SK-N-SH (cell line): ENCODE results near the gene NCOA5. TPM values are rescaled to one million over a fixed set of nuclear protein-coding genes. Genes with fewer than 3 reads are reported as not detected.

Source experiments
- CTCF ChIA-PET: fragments of 300-600, 350-600 bp; formaldehyde crosslinking; extraction: SDS; loops from one replicate; lab custom pipeline; 2021; lab: Yijun Ruan, JAX
- POLR2A ChIA-PET: fragments of 350-600 bp; sonication (Branson Sonifier 250); formaldehyde crosslinking; extraction: SDS; loops from one replicate; lab custom pipeline; 2020; ENCODE audit warnings: antibody characterized with exemption, inconsistent platforms; lab: Yijun Ruan, JAX
- DNase-seq: peaks from one replicate; pipeline ENCODE4 v3.0.0; 2012
- H2AFZ ChIP-seq: fragments of 200-600 bp; sonication (generic); 2 replicates; pipeline ENCODE4 v1.8.1; 2016; ENCODE audit warnings: antibody characterized with exemption, mild to moderate bottlenecking, low read depth
- H3F3A ChIP-seq: fragments of 200-600 bp; sonication (generic); replicated peaks from 2 replicates; pipeline ENCODE3; 2016; ENCODE audit warnings: antibody characterized with exemption, mild to moderate bottlenecking; ENCODE audit not compliant: insufficient read depth
- H3K27ac ChIP-seq, 2 experiments: fragments of 200-500 bp in 1 of 2; fragments of 200-600 bp in 1 of 2; sonication (Bioruptor generic) in 1 of 2; sonication (generic), shearing (Covaris generic) in 1 of 2; 2 replicates each; pipeline versions ENCODE4 v1.5.1 to v1.6.1; 2014 to 2016; ENCODE audit warnings: low read depth in 2 of 2, inconsistent platforms in 1 of 2, low read length in 1 of 2, mild to moderate bottlenecking in 1 of 2, mixed read lengths in 1 of 2
- H3K27me3 ChIP-seq: fragments of 200-600 bp; sonication (generic), shearing (Covaris generic); 2 replicates; pipeline ENCODE4 v1.6.1; 2016; ENCODE audit warnings: mixed run types; ENCODE audit not compliant: insufficient read depth
- H3K36me3 ChIP-seq, 2 experiments: fragments of 200-500 bp in 1 of 2; fragments of 200-600 bp in 1 of 2; sonication (Bioruptor generic) in 1 of 2; sonication (generic) in 1 of 2; replicated peaks in 1 of 2; 2 replicates each; pipeline versions ENCODE3 to v1.5.1; 2014 to 2016; ENCODE audit warnings: low read length in 1 of 2, mild to moderate bottlenecking in 1 of 2; ENCODE audit not compliant: insufficient read depth in 2 of 2, control insufficient read depth in 1 of 2
- H3K4me1 ChIP-seq, 2 experiments: fragments of 200-500 bp in 1 of 2; fragments of 200-600 bp in 1 of 2; sonication (Bioruptor generic) in 1 of 2; sonication (generic), shearing (Covaris generic) in 1 of 2; 2 replicates each; pipeline versions ENCODE4 v1.5.1 to v1.6.1; 2014 to 2016; ENCODE audit warnings: low read depth in 1 of 2, low read length in 1 of 2, mixed run types in 1 of 2; ENCODE audit not compliant: insufficient read depth in 2 of 2, control insufficient read depth in 1 of 2
- H3K4me2 ChIP-seq: fragments of 200-600 bp; sonication (generic), shearing (Covaris generic); 2 replicates; pipeline ENCODE4 v1.6.1; 2017; ENCODE audit warnings: mixed run types
- H3K4me3 ChIP-seq, 2 experiments: fragments of 200-500 bp in 1 of 2; fragments of 200-600 bp in 1 of 2; sonication (Bioruptor generic) in 1 of 2; sonication (generic), shearing (Covaris generic) in 1 of 2; 2 replicates each; pipeline versions ENCODE4 v1.5.1 to v1.8.1; 2014 to 2016; ENCODE audit warnings: low read depth in 2 of 2, inconsistent platforms in 1 of 2, low read length in 1 of 2, mild to moderate bottlenecking in 1 of 2, mixed read lengths in 1 of 2, moderate library complexity in 1 of 2
- H3K79me2 ChIP-seq: fragments of 200-600 bp; sonication (generic); 2 replicates; pipeline ENCODE4 v1.8.1; 2017; ENCODE audit warnings: mild to moderate bottlenecking; ENCODE audit not compliant: insufficient read depth
- H3K9ac ChIP-seq: fragments of 200-600 bp; sonication (generic); 2 replicates; pipeline ENCODE4 v1.6.1; 2017; ENCODE audit warnings: mixed run types
- H3K9me2 ChIP-seq: fragments of 200-600 bp; sonication (generic); 2 replicates; pipeline ENCODE4 v1.6.1; 2017; ENCODE audit warnings: mixed run types
- H3K9me3 ChIP-seq: fragments of 200-600 bp; sonication (generic); 2 replicates; pipeline ENCODE4 v1.6.1; 2017; ENCODE audit warnings: mixed run types, mild to moderate bottlenecking, moderate library complexity
- H4K20me1 ChIP-seq: fragments of 200-600 bp; sonication (generic); 2 replicates; pipeline ENCODE4 v1.6.1; 2017; ENCODE audit warnings: mild to moderate bottlenecking, mixed run types; ENCODE audit not compliant: insufficient read depth
- CHD2 ChIP-seq: fragments of 150-350 bp; IDR thresholded peaks from 2 replicates; pipeline ENCODE4 v1.6.1; 2018; ENCODE audit warnings: low read length; ENCODE audit not compliant: partially characterized antibody
- ELF1 ChIP-seq: IDR thresholded peaks from 2 replicates; pipeline ENCODE4 v1.4.0; 2012
- EP300 ChIP-seq, 2 experiments: IDR thresholded peaks; 2 replicates each; pipeline versions ENCODE4 v1.4.0 to v1.6.1; 2012; ENCODE audit warnings: borderline replicate concordance in 1 of 2, low read depth in 1 of 2, low read length in 1 of 2
- FOSL2 ChIP-seq: IDR thresholded peaks from 2 replicates; pipeline ENCODE4 v1.4.0; 2012; ENCODE audit warnings: low read depth, mild to moderate bottlenecking, moderate library complexity, borderline replicate concordance
- FOXM1 ChIP-seq: IDR thresholded peaks from 2 replicates; pipeline ENCODE4 v1.4.0; 2012; ENCODE audit warnings: low read depth, mild to moderate bottlenecking
- GABPA ChIP-seq: IDR thresholded peaks from 2 replicates; pipeline ENCODE4 v1.4.0; 2012; ENCODE audit warnings: low read depth, mild to moderate bottlenecking
- NRF1 ChIP-seq: IDR thresholded peaks from 2 replicates; pipeline ENCODE4 v1.6.1; 2012; ENCODE audit warnings: low read depth, mild to moderate bottlenecking, low read length
- POLR2AphosphoS5 ChIP-seq: IDR thresholded peaks from 2 replicates; pipeline ENCODE4 v1.6.1; 2012; ENCODE audit warnings: low read depth, low read length
- RFX5 ChIP-seq: IDR thresholded peaks from 2 replicates; pipeline ENCODE4 v1.6.1; 2012; ENCODE audit warnings: mild to moderate bottlenecking, improper control_type of control experiment, low read length
- RXRA ChIP-seq: IDR thresholded peaks from 2 replicates; pipeline ENCODE4 v1.4.0; 2012; ENCODE audit warnings: low read depth, mild to moderate bottlenecking, borderline replicate concordance
- SIN3A ChIP-seq: IDR thresholded peaks from 2 replicates; pipeline ENCODE4 v1.6.1; 2012; ENCODE audit warnings: low read depth, mild to moderate bottlenecking, low read length, moderate library complexity, borderline replicate concordance
- TEAD4 ChIP-seq: IDR thresholded peaks from 2 replicates; pipeline ENCODE4 v1.4.0; 2012; ENCODE audit warnings: mild to moderate bottlenecking, borderline replicate concordance; ENCODE audit not compliant: insufficient read depth
- YY1 ChIP-seq: IDR thresholded peaks from 2 replicates; pipeline ENCODE4 v1.4.0; 2012; ENCODE audit warnings: low read depth, mild to moderate bottlenecking
- WGBS: methylation state at CpG from one replicate; pipeline ENCODE4 v1.1.6; 2017; ENCODE audit warnings: low lambda C conversion rate; 5-methylcytosine and 5-hydroxymethylcytosine counted together
- polyA plus RNA-seq, 3 experiments: library from polyadenylated mRNA; depleted of rRNA; stranded (reverse); fragments of >200 nt; gene quantifications; 2 replicates each; pipeline ENCODE4 v1.2.3, GENCODE V29; 2012
- TF ChIP-seq, protein P1 (sequence below): fragments of 200-600 bp; sonication (generic); IDR thresholded peaks from 2 replicates; pipeline ENCODE4 v1.6.1; 2017; ENCODE audit warnings: antibody characterized with exemption, mild to moderate bottlenecking, moderate library complexity
- TF ChIP-seq, protein P2 (sequence below): IDR thresholded peaks from 2 replicates; pipeline ENCODE4 v1.6.1; 2012; ENCODE audit warnings: mild to moderate bottlenecking, low read depth, low read length, moderate library complexity
- TF ChIP-seq, protein P3 (sequence below): fragments of 150-350 bp; IDR thresholded peaks from 2 replicates; pipeline ENCODE4 v1.6.1; 2016; ENCODE audit warnings: mild to moderate bottlenecking, low read depth, low read length

Gene NCOA5
- polyA plus RNA-seq, 1 of the 3 experiments (the other 2 are of a cell fraction) = 20.4 TPM

DNA sequence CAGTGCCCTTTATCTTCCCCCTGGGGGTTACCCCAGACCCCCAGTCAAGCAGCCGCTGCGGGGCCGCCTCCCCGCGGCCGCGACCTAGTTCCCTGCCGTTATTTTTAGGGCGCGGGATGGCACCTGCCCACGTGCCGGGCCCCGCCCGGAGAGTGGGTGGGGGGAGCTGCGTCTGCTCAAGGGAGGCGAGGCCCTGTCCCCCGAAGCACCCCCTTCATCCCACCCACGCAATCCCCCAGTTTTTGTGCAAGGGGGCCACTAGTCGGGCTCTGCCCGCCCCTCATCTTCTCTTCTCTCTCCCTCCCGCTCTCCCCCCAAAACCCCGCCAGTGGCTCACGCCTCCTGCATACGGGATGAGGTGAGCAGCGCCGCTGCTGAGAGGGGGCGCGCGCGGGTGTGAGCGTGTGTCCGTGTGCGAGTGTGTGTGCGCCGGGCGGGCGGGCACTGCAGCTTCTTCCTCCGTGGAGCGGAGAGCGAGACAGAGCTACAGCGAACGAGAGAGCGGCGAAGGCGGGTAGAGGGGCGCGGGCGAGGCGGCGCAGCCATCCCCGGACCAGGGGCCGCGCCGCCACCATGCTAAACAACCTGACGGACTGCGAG lies 60.9 kb downstream of the NCOA5 start, which contains the start of gene SLC12A5:
TSS of gene SLC12A5 (plus strand) at position 444 of the 600 bp plus-strand sequence. CDS start at position 574, 130 bp downstream.
- POLR2A ChIA-PET = interaction anchor here (0.7 kb wide), 1 partner anchor 11 kb away, joined by 3 read pairs; no protein-coding TSS in a partner anchor
- Histone ChIP-seq H3K4me1 (peaks cover 0 to 11% of the 10 kb centered on the region in 2 experiments; a peak in 1 of 4 replicates), H3F3A (no peaks in the 10 kb centered on the region), H3K9ac (no peak within 1 kb of the TSS), H3K4me2 (no peak within 1 kb of the TSS), H3K36me3 (no peaks in the 10 kb centered on the region), H3K27me3 (peaks cover 41% of the 10 kb centered on the region), H3K27ac (no peak within 1 kb of the TSS), H3K79me2 (no peaks in the 10 kb centered on the region), H3K4me3 (peak within 1 kb of the TSS in 1 of 2 experiments; percentile 3; a peak in 1 of 4 replicates), H3K9me3 (no peaks in the 10 kb centered on the region), H3K9me2 (no peaks in the 10 kb centered on the region), H2AFZ (no peak within 1 kb of the TSS), H4K20me1 (peaks cover 13% of the 10 kb centered on the region)
- no peak for DNase-seq
- no peak for TF ChIP-seq RFX5
- no peak for TF ChIP-seq RXRA
- no peak for TF ChIP-seq GABPA
- TF ChIP-seq, protein P1, sequence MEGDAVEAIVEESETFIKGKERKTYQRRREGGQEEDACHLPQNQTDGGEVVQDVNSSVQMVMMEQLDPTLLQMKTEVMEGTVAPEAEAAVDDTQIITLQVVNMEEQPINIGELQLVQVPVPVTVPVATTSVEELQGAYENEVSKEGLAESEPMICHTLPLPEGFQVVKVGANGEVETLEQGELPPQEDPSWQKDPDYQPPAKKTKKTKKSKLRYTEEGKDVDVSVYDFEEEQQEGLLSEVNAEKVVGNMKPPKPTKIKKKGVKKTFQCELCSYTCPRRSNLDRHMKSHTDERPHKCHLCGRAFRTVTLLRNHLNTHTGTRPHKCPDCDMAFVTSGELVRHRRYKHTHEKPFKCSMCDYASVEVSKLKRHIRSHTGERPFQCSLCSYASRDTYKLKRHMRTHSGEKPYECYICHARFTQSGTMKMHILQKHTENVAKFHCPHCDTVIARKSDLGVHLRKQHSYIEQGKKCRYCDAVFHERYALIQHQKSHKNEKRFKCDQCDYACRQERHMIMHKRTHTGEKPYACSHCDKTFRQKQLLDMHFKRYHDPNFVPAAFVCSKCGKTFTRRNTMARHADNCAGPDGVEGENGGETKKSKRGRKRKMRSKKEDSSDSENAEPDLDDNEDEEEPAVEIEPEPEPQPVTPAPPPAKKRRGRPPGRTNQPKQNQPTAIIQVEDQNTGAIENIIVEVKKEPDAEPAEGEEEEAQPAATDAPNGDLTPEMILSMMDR = no peak
- TF ChIP-seq FOSL2 = no peak
- TF ChIP-seq EP300 (IDR thresholded peaks at IDR 0.05; ENCODE audit: borderline replicate concordance in 1 of 2, low read depth in 1 of 2, low read length in 1 of 2) = no peak
- no peak for TF ChIP-seq NRF1
- TF ChIP-seq TEAD4 = no peak
- TF ChIP-seq FOXM1 = no peak
- TF ChIP-seq, protein P2, sequence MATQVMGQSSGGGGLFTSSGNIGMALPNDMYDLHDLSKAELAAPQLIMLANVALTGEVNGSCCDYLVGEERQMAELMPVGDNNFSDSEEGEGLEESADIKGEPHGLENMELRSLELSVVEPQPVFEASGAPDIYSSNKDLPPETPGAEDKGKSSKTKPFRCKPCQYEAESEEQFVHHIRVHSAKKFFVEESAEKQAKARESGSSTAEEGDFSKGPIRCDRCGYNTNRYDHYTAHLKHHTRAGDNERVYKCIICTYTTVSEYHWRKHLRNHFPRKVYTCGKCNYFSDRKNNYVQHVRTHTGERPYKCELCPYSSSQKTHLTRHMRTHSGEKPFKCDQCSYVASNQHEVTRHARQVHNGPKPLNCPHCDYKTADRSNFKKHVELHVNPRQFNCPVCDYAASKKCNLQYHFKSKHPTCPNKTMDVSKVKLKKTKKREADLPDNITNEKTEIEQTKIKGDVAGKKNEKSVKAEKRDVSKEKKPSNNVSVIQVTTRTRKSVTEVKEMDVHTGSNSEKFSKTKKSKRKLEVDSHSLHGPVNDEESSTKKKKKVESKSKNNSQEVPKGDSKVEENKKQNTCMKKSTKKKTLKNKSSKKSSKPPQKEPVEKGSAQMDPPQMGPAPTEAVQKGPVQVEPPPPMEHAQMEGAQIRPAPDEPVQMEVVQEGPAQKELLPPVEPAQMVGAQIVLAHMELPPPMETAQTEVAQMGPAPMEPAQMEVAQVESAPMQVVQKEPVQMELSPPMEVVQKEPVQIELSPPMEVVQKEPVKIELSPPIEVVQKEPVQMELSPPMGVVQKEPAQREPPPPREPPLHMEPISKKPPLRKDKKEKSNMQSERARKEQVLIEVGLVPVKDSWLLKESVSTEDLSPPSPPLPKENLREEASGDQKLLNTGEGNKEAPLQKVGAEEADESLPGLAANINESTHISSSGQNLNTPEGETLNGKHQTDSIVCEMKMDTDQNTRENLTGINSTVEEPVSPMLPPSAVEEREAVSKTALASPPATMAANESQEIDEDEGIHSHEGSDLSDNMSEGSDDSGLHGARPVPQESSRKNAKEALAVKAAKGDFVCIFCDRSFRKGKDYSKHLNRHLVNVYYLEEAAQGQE = no peak
- no peak for TF ChIP-seq SIN3A
- no peak for TF ChIP-seq ELF1
- TF ChIP-seq, protein P3, sequence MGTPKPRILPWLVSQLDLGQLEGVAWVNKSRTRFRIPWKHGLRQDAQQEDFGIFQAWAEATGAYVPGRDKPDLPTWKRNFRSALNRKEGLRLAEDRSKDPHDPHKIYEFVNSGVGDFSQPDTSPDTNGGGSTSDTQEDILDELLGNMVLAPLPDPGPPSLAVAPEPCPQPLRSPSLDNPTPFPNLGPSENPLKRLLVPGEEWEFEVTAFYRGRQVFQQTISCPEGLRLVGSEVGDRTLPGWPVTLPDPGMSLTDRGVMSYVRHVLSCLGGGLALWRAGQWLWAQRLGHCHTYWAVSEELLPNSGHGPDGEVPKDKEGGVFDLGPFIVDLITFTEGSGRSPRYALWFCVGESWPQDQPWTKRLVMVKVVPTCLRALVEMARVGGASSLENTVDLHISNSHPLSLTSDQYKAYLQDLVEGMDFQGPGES = no peak
- TF ChIP-seq CHD2 = no peak
- no peak for TF ChIP-seq YY1
- no peak for TF ChIP-seq POLR2AphosphoS5
- WGBS = 31% methylated on average over 18 of the region's 56 CpGs
- CTCF ChIA-PET = interaction anchor here (0.7 to 4.9 kb wide), 5 partner anchors 15 to 320 kb away, joined by 3 to 43 read pairs (median 5); no protein-coding TSS in a partner anchor
